HCT116 (cell line): Measurements from ENCODE around the gene PGGT1B.

Experiments
- CTCF ChIP-seq, 3 experiments: fragments of 200-600 bp in 1 of 3; sonication (generic) in 1 of 3; IDR thresholded peaks in 2 of 3; conservative IDR thresholded peaks in 1 of 3; 2 replicates each; pipeline ENCODE4 v1.5.1; 2012 to 2017; ENCODE audit warnings: low read depth in 2 of 3, low read length in 2 of 3, antibody characterized with exemption in 1 of 3, borderline replicate concordance in 1 of 3, control low read depth in 1 of 3, mild to moderate bottlenecking in 1 of 3, mixed read lengths in 1 of 3, mixed run types in 1 of 3, moderate library complexity in 1 of 3; ENCODE audit not compliant: insufficient read depth in 1 of 3
- EGR1 ChIP-seq: IDR thresholded peaks from 2 replicates; pipeline ENCODE4 v1.6.1; 2012; ENCODE audit warnings: low read depth
- POLR2AphosphoS5 ChIP-seq: IDR thresholded peaks from 2 replicates; pipeline ENCODE4 v1.6.1; 2011; ENCODE audit warnings: mild to moderate bottlenecking, low read depth, low read length, moderate library complexity
- SIN3A ChIP-seq: IDR thresholded peaks from 2 replicates; pipeline ENCODE4 v1.6.1; 2012; ENCODE audit warnings: low read depth

GRCh38 chr5:115190388-115190787, 72.3 kb downstream of the PGGT1B start:
- TF ChIP-seq SIN3A (no peak), CTCF (IDR thresholded peaks at IDR 0.05 in 2 of 3, conservative IDR thresholded peaks at IDR 0.05 in 1 of 3; ENCODE audit: borderline replicate concordance in 1 of 3, insufficient read depth in 1 of 3, low read depth in 2 of 3, low read length in 2 of 3) (no peak), EGR1 (no peak), POLR2AphosphoS5 (no peak)
